ENCODE measurements around the gene NRXN3. TPM values are rescaled to one million over a fixed set of nuclear protein-coding genes. Genes with fewer than 3 reads are reported as not detected.

The NRXN3 gene
- polyA plus RNA-seq, 1 of the 3 experiments (the other 2 are of a cell fraction) = 1.6 TPM

GRCh38 chr14:79432640-79433039 lies 1262.5 kb downstream of the NRXN3 start:
- no peak for DNase-seq
- Histone ChIP-seq H3K4me2 (no peak overlapping the region), H3K79me2 (ENCODE audit: insufficient read depth) (no peaks in the 10 kb centered on the region), H3K9me3 (no peaks in the 10 kb centered on the region), H4K20me1 (ENCODE audit: insufficient read depth) (no peaks in the 10 kb centered on the region), H3F3A (replicated peaks; ENCODE audit: insufficient read depth) (no peaks in the 10 kb centered on the region), H3K4me1 (ENCODE audit: control insufficient read depth in 1 of 2, insufficient read depth in 2 of 2, low read depth in 1 of 2, low read length in 1 of 2) (no peaks in the 10 kb centered on the region; a peak in 1 of 4 replicates), H3K36me3 (replicated peaks in 1 of 2; ENCODE audit: control insufficient read depth in 1 of 2, insufficient read depth in 2 of 2, low read length in 1 of 2) (no peaks in the 10 kb centered on the region), H3K4me3 (ENCODE audit: low read depth in 2 of 2, low read length in 1 of 2) (no peak overlapping the region), H3K9ac (no peak overlapping the region), H3K9me2 (no peaks in the 10 kb centered on the region), H2AFZ (ENCODE audit: low read depth) (no peak overlapping the region), H3K27ac (ENCODE audit: low read depth in 2 of 2, low read length in 1 of 2) (no peak overlapping the region), H3K27me3 (ENCODE audit: insufficient read depth) (no peaks in the 10 kb centered on the region)
- TF ChIP-seq MEF2A (IDR thresholded peaks at IDR 0.05; ENCODE audit: borderline replicate concordance, low read depth) = no peak
- TF ChIP-seq RCOR1 (IDR thresholded peaks at IDR 0.05; ENCODE audit: low read length) = no peak
- no peak for TF ChIP-seq TAF1 (IDR thresholded peaks at IDR 0.05; ENCODE audit: borderline replicate concordance, low read depth, low read length)
- TF ChIP-seq NRF1 (IDR thresholded peaks at IDR 0.05; ENCODE audit: low read depth, low read length) = no peak
- no peak for TF ChIP-seq USF2 (IDR thresholded peaks at IDR 0.05; ENCODE audit: borderline replicate concordance, low read depth, low read length)
- TF ChIP-seq EP300 (IDR thresholded peaks at IDR 0.05; ENCODE audit: borderline replicate concordance in 1 of 2, low read depth in 1 of 2, low read length in 1 of 2) = no peak
- TF ChIP-seq NFIC (IDR thresholded peaks at IDR 0.05; ENCODE audit: borderline replicate concordance) = no peak
- no peak for TF ChIP-seq JUND (IDR thresholded peaks at IDR 0.05)
- TF ChIP-seq MAX (IDR thresholded peaks at IDR 0.05; ENCODE audit: low read depth) = no peak
- TF ChIP-seq FOXJ3 (CRISPR knock-in tag; IDR thresholded peaks at IDR 0.05) = no peak
- no peak for TF ChIP-seq TCF12 (IDR thresholded peaks at IDR 0.05)
- no peak for TF ChIP-seq GATA2 (CRISPR knock-in tag; IDR thresholded peaks at IDR 0.05)
- no peak for TF ChIP-seq SMC3 (IDR thresholded peaks at IDR 0.05; ENCODE audit: low read depth, low read length)
- no peak for TF ChIP-seq PBX3 (IDR thresholded peaks at IDR 0.05)
- ChIA-PET CTCF (no interaction called here), POLR2A (no interaction called here)
- WGBS (ENCODE audit: low lambda C conversion rate) = 44% methylated on average over 3 of the region's 3 CpGs

GRCh38 chr14:79436335-79436734 lies 1266.2 kb downstream of the NRXN3 start:
- Histone ChIP-seq H2AFZ (ENCODE audit: low read depth) (no peak overlapping the region), H3K4me1 (ENCODE audit: control insufficient read depth in 1 of 2, insufficient read depth in 2 of 2, low read depth in 1 of 2, low read length in 1 of 2) (no peaks in the 10 kb centered on the region; a peak in 1 of 4 replicates), H3F3A (replicated peaks; ENCODE audit: insufficient read depth) (no peaks in the 10 kb centered on the region), H3K9me2 (no peaks in the 10 kb centered on the region), H3K9me3 (no peaks in the 10 kb centered on the region), H3K9ac (no peak overlapping the region), H3K4me2 (no peak overlapping the region), H4K20me1 (ENCODE audit: insufficient read depth) (no peaks in the 10 kb centered on the region), H3K27ac (ENCODE audit: low read depth in 2 of 2, low read length in 1 of 2) (no peak overlapping the region), H3K36me3 (replicated peaks in 1 of 2; ENCODE audit: control insufficient read depth in 1 of 2, insufficient read depth in 2 of 2, low read length in 1 of 2) (no peaks in the 10 kb centered on the region), H3K27me3 (ENCODE audit: insufficient read depth) (no peaks in the 10 kb centered on the region), H3K79me2 (ENCODE audit: insufficient read depth) (no peaks in the 10 kb centered on the region), H3K4me3 (ENCODE audit: low read depth in 2 of 2, low read length in 1 of 2) (no peak overlapping the region)
- 37% methylated on average over 1 of the region's 1 CpG for WGBS (ENCODE audit: low lambda C conversion rate)
- CTCF ChIA-PET = no interaction called here
- POLR2A ChIA-PET = no interaction called here
- no peak for DNase-seq
- TF ChIP-seq REST (IDR thresholded peaks at IDR 0.05; ENCODE audit: low read depth, low read length) (no peak), PBX3 (IDR thresholded peaks at IDR 0.05) (no peak), GATA2 (CRISPR knock-in tag; IDR thresholded peaks at IDR 0.05) (no peak), MAX (IDR thresholded peaks at IDR 0.05; ENCODE audit: low read depth) (no peak), RCOR1 (IDR thresholded peaks at IDR 0.05; ENCODE audit: low read length) (no peak), FOSL2 (IDR thresholded peaks at IDR 0.05; ENCODE audit: borderline replicate concordance, low read depth) (no peak), EP300 (IDR thresholded peaks at IDR 0.05; ENCODE audit: borderline replicate concordance in 1 of 2, low read depth in 1 of 2, low read length in 1 of 2) (no peak), YY1 (IDR thresholded peaks at IDR 0.05; ENCODE audit: low read depth) (no peak), NFIC (IDR thresholded peaks at IDR 0.05; ENCODE audit: borderline replicate concordance) (no peak), NRF1 (IDR thresholded peaks at IDR 0.05; ENCODE audit: low read depth, low read length) (no peak), TAF1 (IDR thresholded peaks at IDR 0.05; ENCODE audit: borderline replicate concordance, low read depth, low read length) (no peak), CHD2 (IDR thresholded peaks at IDR 0.05; ENCODE audit: low read length, partially characterized antibody) (no peak), MEF2A (IDR thresholded peaks at IDR 0.05; ENCODE audit: borderline replicate concordance, low read depth) (no peak), SIN3A (IDR thresholded peaks at IDR 0.05; ENCODE audit: borderline replicate concordance, low read depth, low read length) (no peak)

Data from SK-N-SH (cell line).